B cell (primary cell): ENCODE data around the gene TGFBR3L. TPM values are rescaled to one million over a fixed set of nuclear protein-coding genes. Genes with fewer than 3 reads are reported as not detected.

Source experiments
- ATAC-seq: fragments of 200-7000 bp; cut with Tn5 transposase; one replicate; pipeline ENCODE4 v1.10.0; 2021; ENCODE audit warnings: low read depth, mild to moderate bottlenecking, moderate number of reproducible peaks, moderate library complexity
- CTCF ChIA-PET: fragments of 350-600 bp; sonication (Branson Sonifier 250); formaldehyde crosslinking; loops from one replicate; lab custom pipeline; 2021; ENCODE audit warnings: antibody characterized with exemption, inconsistent platforms; lab: Charles Lee
- POLR2A ChIA-PET: fragments of 350-600 bp; sonication (Branson Sonifier 250); formaldehyde crosslinking; loops from one replicate; lab custom pipeline; 2021; ENCODE audit warnings: antibody characterized with exemption; lab: Charles Lee
- DNase-seq: peaks from one replicate; pipeline ENCODE4 v3.0.0; 2013
- H2AFZ ChIP-seq: 2 replicates; pipeline ENCODE4 v1.6.1; 2012; ENCODE audit warnings: mild to moderate bottlenecking, low read depth, low read length; ENCODE audit not compliant: insufficient read depth, poor library complexity, severe bottlenecking
- H3K27ac ChIP-seq, 2 donors: 1 replicate in 1 of 2; 2 replicates in 1 of 2; pipeline ENCODE4 v1.5.1; 2012 to 2013; ENCODE audit warnings: low read length in 2 of 2, mild to moderate bottlenecking in 2 of 2, moderate library complexity in 1 of 2
- H3K27me3 ChIP-seq, 4 experiments: fragments of 200-600 bp in 1 of 4; sonication (generic) in 1 of 4; replicated peaks in 1 of 4; 1 replicate in 2 of 4; 2 replicates in 2 of 4; pipeline versions ENCODE4 v1.6.1 to v1.7.0; 2013 to 2016; ENCODE audit warnings: low read length in 3 of 4, mild to moderate bottlenecking in 2 of 4, mixed read lengths in 1 of 4, moderate library complexity in 1 of 4; ENCODE audit not compliant: insufficient read depth in 4 of 4, control insufficient read depth in 3 of 4; ENCODE audit errors: control extremely low read depth in 1 of 4
- H3K36me3 ChIP-seq, 2 experiments: replicated peaks in 1 of 2; 1 replicate in 1 of 2; 2 replicates in 1 of 2; pipeline versions ENCODE4 v1.6.1 to v1.7.1; 2013; ENCODE audit warnings: low read length in 1 of 2; ENCODE audit not compliant: insufficient read depth in 2 of 2, control insufficient read depth in 1 of 2; ENCODE audit errors: control extremely low read depth in 1 of 2, extremely low read depth in 1 of 2
- H3K4me1 ChIP-seq, 2 donors: fragments of 200-600 bp in 1 of 2; sonication (generic) in 1 of 2; 1 replicate in 1 of 2; 2 replicates in 1 of 2; pipeline versions ENCODE4 v1.5.1 to v1.6.1; 2013 to 2017; ENCODE audit warnings: low read length in 2 of 2; ENCODE audit not compliant: control insufficient read depth in 2 of 2, insufficient read depth in 2 of 2
- H3K4me2 ChIP-seq: replicated peaks from 2 replicates; pipeline ENCODE3; 2012; ENCODE audit warnings: mild to moderate bottlenecking, low read depth, low read length; ENCODE audit not compliant: poor library complexity, severe bottlenecking
- H3K4me3 ChIP-seq, 5 experiments: fragments of 200-600 bp in 1 of 5; sonication (generic) in 1 of 5; 1 replicate in 3 of 5; 2 replicates in 2 of 5; pipeline versions ENCODE4 v1.5.1 to v1.7.0; 2011 to 2016; ENCODE audit warnings: low read length in 4 of 5, mild to moderate bottlenecking in 4 of 5, low read depth in 2 of 5, control low read depth in 1 of 5, moderate library complexity in 1 of 5; ENCODE audit not compliant: insufficient read depth in 1 of 5; ENCODE audit errors: control extremely low read depth in 1 of 5, extremely low read depth in 1 of 5
- H3K79me2 ChIP-seq: fragments of 200-600 bp; sonication (generic); one replicate; pipeline ENCODE4 v1.6.0; 2016; ENCODE audit warnings: low read length; ENCODE audit not compliant: control insufficient read depth, insufficient read depth
- H3K9ac ChIP-seq: fragments of 200-600 bp; sonication (generic); 2 replicates; pipeline ENCODE4 v1.6.1; 2017; ENCODE audit warnings: mild to moderate bottlenecking, low read length, moderate library complexity
- H3K9me3 ChIP-seq, 3 donors: one replicate each; pipeline versions ENCODE4 v1.6.1 to v1.7.1; 2013; ENCODE audit warnings: low read length in 2 of 3; ENCODE audit not compliant: control insufficient read depth in 2 of 3, insufficient read depth in 1 of 3; ENCODE audit errors: control extremely low read depth in 1 of 3
- H4K20me1 ChIP-seq: 2 replicates; pipeline ENCODE4 v1.6.0; 2012; ENCODE audit warnings: mild to moderate bottlenecking, low read length; ENCODE audit not compliant: insufficient read depth, control insufficient read depth, poor library complexity, severe bottlenecking
- H3K27ac Mint-ChIP-seq: one replicate; pipeline ENCODE4 v1.8.0; 2021; ENCODE audit warnings: mixed read lengths
- H3K27me3 Mint-ChIP-seq: one replicate; pipeline ENCODE4 v1.8.0; 2021; ENCODE audit warnings: mixed read lengths
- H3K4me1 Mint-ChIP-seq: one replicate; pipeline ENCODE4 v1.8.0; 2021; ENCODE audit warnings: mixed read lengths
- H3K4me3 Mint-ChIP-seq: one replicate; pipeline ENCODE4 v1.8.0; 2021; ENCODE audit warnings: mixed read lengths
- H3K9me3 Mint-ChIP-seq: one replicate; pipeline ENCODE4 v1.8.0; 2022; ENCODE audit warnings: mixed read lengths; ENCODE audit not compliant: insufficient read depth
- EZH2 ChIP-seq: IDR thresholded peaks from 2 replicates; pipeline ENCODE4 v1.6.1; 2012; ENCODE audit warnings: borderline replicate concordance, low read depth, mild to moderate bottlenecking, moderate library complexity, low read length; ENCODE audit not compliant: insufficient read depth, poor library complexity, severe bottlenecking
- WGBS: methylation state at CpG from one replicate; pipeline ENCODE4 v1.1.5; 2013; ENCODE audit warnings: missing lambda C conversion rate; ENCODE audit not compliant: insufficient coverage; 5-methylcytosine and 5-hydroxymethylcytosine counted together
- intact Hi-C: fragments of 100-400 bp; cut with micrococcal nuclease; formaldehyde crosslinking; loops from one replicate; pipeline ENCODE4 v1.10.0; 2022
- polyA plus RNA-seq: library from polyadenylated mRNA; depleted of rRNA; stranded (reverse); fragments of >200 nt; gene quantifications from 2 replicates; pipeline ENCODE4 v1.2.3, GENCODE V29; 2012
- total RNA-seq, 2 donors: library from RNA; stranded (reverse); fragments of 120-200 nt in 1 of 2; gene quantifications; 1 replicate in 1 of 2; 2 replicates in 1 of 2; pipeline versions ENCODE4 v1.2.3 to v1.2.4, GENCODE V29; 2013 to 2022
- TF ChIP-seq, protein P1 (sequence below): fragments of 200-600 bp; IDR thresholded peaks from one replicate; pipeline ENCODE4 v1.8.0; 2022; ENCODE audit warnings: antibody characterized with exemption, mild to moderate bottlenecking

TGFBR3L gene
- total and polyA plus RNA-seq, 2 donors (not counting 1 experiment from before 2014, with no cell fraction given) = 0.21 to 0.22 TPM

DNA sequence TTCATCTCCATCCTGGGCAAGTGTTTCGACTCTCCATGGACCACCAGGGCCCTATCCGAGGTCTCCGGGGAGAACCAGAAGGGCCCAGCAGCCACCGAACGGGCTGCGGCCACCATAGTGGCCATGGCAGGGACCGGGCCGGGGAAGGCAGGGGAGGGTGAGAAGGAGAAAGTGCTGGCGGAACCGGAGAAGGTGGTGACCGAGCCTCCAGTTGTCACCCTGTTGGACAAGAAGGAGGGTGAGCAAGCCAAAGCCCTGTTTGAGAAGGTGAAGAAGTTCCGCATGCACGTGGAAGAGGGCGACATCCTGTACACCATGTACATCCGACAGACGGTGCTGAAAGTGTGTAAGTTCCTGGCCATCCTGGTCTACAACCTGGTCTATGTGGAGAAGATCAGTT lies 15.7 kb upstream of the TGFBR3L start:
- Histone ChIP-seq H4K20me1 (no peaks in the 10 kb centered on the region), H3K9me3 (peaks cover 0 to 7% (median 0%) of the 10 kb centered on the region in 3 donors), H3K4me2 (no peak overlapping the region), H3K4me1 (peaks cover 7 to 8% of the 10 kb centered on the region in 2 donors), H3K27ac (no peak overlapping the region), H3K9ac (no peak overlapping the region), H3K4me3 (no peak overlapping the region), H2AFZ (no peak overlapping the region), H3K79me2 (peaks cover 7% of the 10 kb centered on the region), H3K27me3 (peaks cover 0 to 9% (median 1%) of the 10 kb centered on the region in 4 experiments), H3K36me3 (no peaks in the 10 kb centered on the region)
- no peaks in the 10 kb centered on the region for H3K9me3 Mint-ChIP-seq
- ChIA-PET CTCF (no interaction called here), POLR2A (no interaction called here)
- DNase-seq (no peak), ATAC-seq (no peak)
- H3K27me3 Mint-ChIP-seq = peaks cover 11% of the 10 kb centered on the region
- no peak overlapping the region for H3K27ac Mint-ChIP-seq
- peaks cover 12% of the 10 kb centered on the region for H3K4me1 Mint-ChIP-seq
- intact Hi-C loops = no loop called here
- TF ChIP-seq, protein P1, sequence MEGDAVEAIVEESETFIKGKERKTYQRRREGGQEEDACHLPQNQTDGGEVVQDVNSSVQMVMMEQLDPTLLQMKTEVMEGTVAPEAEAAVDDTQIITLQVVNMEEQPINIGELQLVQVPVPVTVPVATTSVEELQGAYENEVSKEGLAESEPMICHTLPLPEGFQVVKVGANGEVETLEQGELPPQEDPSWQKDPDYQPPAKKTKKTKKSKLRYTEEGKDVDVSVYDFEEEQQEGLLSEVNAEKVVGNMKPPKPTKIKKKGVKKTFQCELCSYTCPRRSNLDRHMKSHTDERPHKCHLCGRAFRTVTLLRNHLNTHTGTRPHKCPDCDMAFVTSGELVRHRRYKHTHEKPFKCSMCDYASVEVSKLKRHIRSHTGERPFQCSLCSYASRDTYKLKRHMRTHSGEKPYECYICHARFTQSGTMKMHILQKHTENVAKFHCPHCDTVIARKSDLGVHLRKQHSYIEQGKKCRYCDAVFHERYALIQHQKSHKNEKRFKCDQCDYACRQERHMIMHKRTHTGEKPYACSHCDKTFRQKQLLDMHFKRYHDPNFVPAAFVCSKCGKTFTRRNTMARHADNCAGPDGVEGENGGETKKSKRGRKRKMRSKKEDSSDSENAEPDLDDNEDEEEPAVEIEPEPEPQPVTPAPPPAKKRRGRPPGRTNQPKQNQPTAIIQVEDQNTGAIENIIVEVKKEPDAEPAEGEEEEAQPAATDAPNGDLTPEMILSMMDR = no peak
- no peak for TF ChIP-seq EZH2
- WGBS = 95% methylated on average over 16 of the region's 16 CpGs
- no peak overlapping the region for H3K4me3 Mint-ChIP-seq

DNA sequence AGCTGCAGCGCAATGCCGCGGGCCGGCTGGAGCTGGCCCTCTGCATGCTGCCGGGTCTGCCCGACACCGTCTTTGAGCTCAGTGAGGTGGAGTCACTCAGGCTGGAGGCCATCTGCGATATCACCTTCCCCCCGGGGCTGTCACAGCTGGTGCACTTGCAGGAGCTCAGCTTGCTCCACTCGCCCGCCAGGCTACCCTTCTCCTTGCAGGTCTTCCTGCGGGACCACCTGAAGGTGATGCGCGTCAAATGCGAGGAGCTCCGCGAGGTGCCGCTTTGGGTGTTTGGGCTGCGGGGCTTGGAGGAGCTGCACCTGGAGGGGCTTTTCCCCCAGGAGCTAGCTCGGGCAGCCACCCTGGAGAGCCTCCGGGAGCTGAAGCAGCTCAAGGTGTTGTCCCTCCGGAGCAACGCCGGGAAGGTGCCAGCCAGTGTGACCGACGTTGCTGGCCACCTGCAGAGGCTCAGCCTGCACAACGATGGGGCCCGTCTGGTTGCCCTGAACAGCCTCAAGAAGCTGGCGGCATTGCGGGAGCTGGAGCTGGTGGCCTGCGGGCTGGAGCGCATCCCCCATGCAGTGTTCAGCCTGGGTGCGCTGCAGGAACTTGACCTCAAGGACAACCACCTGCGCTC lies 14.8 kb upstream of the TGFBR3L start:
- 92% methylated on average over 34 of the region's 34 CpGs for WGBS
- intact Hi-C loops = no loop called here
- no peak overlapping the region for H3K27ac Mint-ChIP-seq
- no peak overlapping the region for H3K4me3 Mint-ChIP-seq
- H2AFZ ChIP-seq = no peak overlapping the region
- ChIA-PET CTCF (interaction anchor here (0.9 to 1.8 kb wide), 3 partner anchors 24 to 344 kb away, joined by 3 to 4 read pairs (median 4); no protein-coding TSS in a partner anchor), POLR2A (no interaction called here)
- no peaks in the 10 kb centered on the region for H3K9me3 Mint-ChIP-seq
- peaks cover 3% of the 10 kb centered on the region for H3K27me3 Mint-ChIP-seq
- DNase-seq (no peak), ATAC-seq (no peak)
- peaks cover 0 to 6% (median 1%) of the 10 kb centered on the region in 4 experiments for H3K27me3 ChIP-seq
- H3K27ac ChIP-seq = no peak overlapping the region
- TF ChIP-seq, protein P1 = no peak
- TF ChIP-seq EZH2 = no peak
- H3K79me2 ChIP-seq = peaks cover 16% of the 10 kb centered on the region
- H4K20me1 ChIP-seq = peaks cover 8% of the 10 kb centered on the region
- H3K9me3 ChIP-seq = peaks cover 0 to 7% (median 0%) of the 10 kb centered on the region in 3 donors
- no peak overlapping the region for H3K4me2 ChIP-seq
- H3K4me1 ChIP-seq = peaks cover 12 to 16% of the 10 kb centered on the region in 2 donors
- no peak overlapping the region for H3K9ac ChIP-seq
- no peak overlapping the region for H3K4me3 ChIP-seq
- peaks cover 19% of the 10 kb centered on the region for H3K4me1 Mint-ChIP-seq
- no peaks in the 10 kb centered on the region for H3K36me3 ChIP-seq
